Measurements from ENCODE around the gene TRIM17. TPM values are rescaled to one million over a fixed set of nuclear protein-coding genes. Genes with fewer than 3 reads are reported as not detected.
A peak's percentile ranks its signal among the peaks of the same experiment; 100 is the strongest.

TRIM17 gene
- total RNA-seq, 3 donors from 2014 or later = 7.3 to 9.5 TPM; not detected in 1

- H3K36me3 ChIP-seq = no peaks in the 10 kb centered on the region
- H3K4me3 ChIP-seq = peak overlapping the region; percentile 44 to 75 (median 73)
- H3K27ac ChIP-seq = peak overlapping the region; percentile 10 to 91
- DNase-seq (ENCODE audit: low spot score in 2 of 2) = no peak
- H3K9me3 ChIP-seq = no peaks in the 10 kb centered on the region
- peaks cover 0 to 29% of the 10 kb centered on the region in 2 donors for H3K27me3 ChIP-seq
- H3K4me1 ChIP-seq = no peaks in the 10 kb centered on the region
- intact Hi-C loops (cut with DNase I; ENCODE audit: low total_unique reads) = no loop called here
- peak; percentile 52 to 66 (median 64) for TF ChIP-seq CTCF (IDR thresholded peaks at IDR 0.05)
- peak in 1 of 3 donors; percentile 23 for TF ChIP-seq POLR2AphosphoS5 (IDR thresholded peaks at IDR 0.05)
- TF ChIP-seq POLR2A (IDR thresholded peaks at IDR 0.05) = no peak
These were observed 42.7 kb upstream of the TRIM17 start for GRCh38 chr1:228459091-228459993.

- H3K36me3 ChIP-seq = no peaks in the 10 kb centered on the region
- peak overlapping the region; percentile 44 to 75 (median 73) for H3K4me3 ChIP-seq
- intact Hi-C loops (cut with DNase I; ENCODE audit: low total_unique reads) = no loop called here
- H3K27me3 ChIP-seq = peaks cover 0 to 12% of the 10 kb centered on the region in 2 donors
- TF ChIP-seq POLR2A (IDR thresholded peaks at IDR 0.05) (peak; percentile 10), CTCF (IDR thresholded peaks at IDR 0.05) (peak; percentile 14 to 45 (median 44)), POLR2AphosphoS5 (IDR thresholded peaks at IDR 0.05) (peak; percentile 63 to 88 (median 85))
- DNase-seq (ENCODE audit: low spot score in 2 of 2) = peak; percentile 85 to 92
- H3K27ac ChIP-seq = peak overlapping the region; percentile 89 to 91
- H3K9me3 ChIP-seq = no peaks in the 10 kb centered on the region
- H3K4me1 ChIP-seq = no peaks in the 10 kb centered on the region
These were observed 40.9 kb upstream of the TRIM17 start for GRCh38 chr1:228457396-228458176.

GRCh38 chr1:228457017-228457395 is 40.3 kb upstream of the TRIM17 start:
- H3K9me3 ChIP-seq = no peaks in the 10 kb centered on the region
- TF ChIP-seq POLR2AphosphoS5 (IDR thresholded peaks at IDR 0.05) (no peak), POLR2A (IDR thresholded peaks at IDR 0.05) (no peak), CTCF (IDR thresholded peaks at IDR 0.05) (no peak)
- H3K4me1 ChIP-seq = no peaks in the 10 kb centered on the region
- peak overlapping the region; percentile 73 to 91 for H3K27ac ChIP-seq
- H3K4me3 ChIP-seq = peak overlapping the region; percentile 44 to 75 (median 73)
- H3K27me3 ChIP-seq = peaks cover 0 to 6% of the 10 kb centered on the region in 2 donors
- H3K36me3 ChIP-seq = no peaks in the 10 kb centered on the region
- no peak for DNase-seq (ENCODE audit: low spot score in 2 of 2)
- intact Hi-C loops (cut with DNase I; ENCODE audit: low total_unique reads) = no loop called here

GRCh38 chr1:228456252-228457016 is 39.8 kb upstream of the TRIM17 start:
- H3K27ac ChIP-seq = peak overlapping the region in 1 of 2 donors; percentile 91
- H3K4me1 ChIP-seq = no peaks in the 10 kb centered on the region
- H3K36me3 ChIP-seq = no peaks in the 10 kb centered on the region
- intact Hi-C loops (cut with DNase I; ENCODE audit: low total_unique reads) = no loop called here
- H3K4me3 ChIP-seq = peak overlapping the region; percentile 44 to 75 (median 73)
- no peaks in the 10 kb centered on the region for H3K9me3 ChIP-seq
- no peak for DNase-seq (ENCODE audit: low spot score in 2 of 2)
- no peak for TF ChIP-seq POLR2AphosphoS5 (IDR thresholded peaks at IDR 0.05)
- TF ChIP-seq POLR2A (IDR thresholded peaks at IDR 0.05) = no peak
- no peak for TF ChIP-seq CTCF (IDR thresholded peaks at IDR 0.05)
- H3K27me3 ChIP-seq = peaks cover 0 to under 1% of the 10 kb centered on the region in 2 donors

All from breast epithelium (tissue), 4 donors.